Fibroblast of skin of abdomen (primary cell): Measurements from ENCODE around the gene REM2.

Source experiments
- DNase-seq: peaks from one replicate; pipeline ENCODE4 v3.0.0-alpha.2; 2013

REM2 gene

DNA sequence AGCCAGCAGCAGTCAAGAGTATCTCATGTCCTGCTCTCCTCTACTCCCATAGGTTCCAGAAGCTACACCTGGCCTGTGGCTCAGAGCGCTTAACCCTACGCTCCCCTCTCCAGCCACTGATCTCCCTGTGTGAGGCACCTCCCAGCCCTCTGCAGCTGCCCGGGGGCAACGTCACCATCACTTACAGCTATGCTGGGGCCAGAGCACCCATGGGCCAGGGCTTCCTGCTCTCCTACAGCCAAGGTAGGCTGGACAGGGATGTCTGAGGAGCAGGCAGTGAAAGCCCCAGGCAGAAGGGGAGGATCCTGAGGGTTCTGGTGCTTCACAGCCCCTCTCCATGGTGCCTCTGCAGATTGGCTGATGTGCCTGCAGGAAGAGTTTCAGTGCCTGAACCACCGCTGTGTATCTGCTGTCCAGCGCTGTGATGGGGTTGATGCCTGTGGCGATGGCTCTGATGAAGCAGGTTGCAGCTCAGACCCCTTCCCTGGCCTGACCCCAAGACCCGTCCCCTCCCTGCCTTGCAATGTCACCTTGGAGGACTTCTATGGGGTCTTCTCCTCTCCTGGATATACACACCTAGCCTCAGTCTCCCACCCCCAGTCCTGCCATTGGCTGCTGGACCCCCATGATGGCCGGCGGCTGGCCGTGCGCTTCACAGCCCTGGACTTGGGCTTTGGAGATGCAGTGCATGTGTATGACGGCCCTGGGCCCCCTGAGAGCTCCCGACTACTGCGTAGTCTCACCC lies 7.8 kb upstream of the REM2 start:
- DNase-seq: no peak

DNA sequence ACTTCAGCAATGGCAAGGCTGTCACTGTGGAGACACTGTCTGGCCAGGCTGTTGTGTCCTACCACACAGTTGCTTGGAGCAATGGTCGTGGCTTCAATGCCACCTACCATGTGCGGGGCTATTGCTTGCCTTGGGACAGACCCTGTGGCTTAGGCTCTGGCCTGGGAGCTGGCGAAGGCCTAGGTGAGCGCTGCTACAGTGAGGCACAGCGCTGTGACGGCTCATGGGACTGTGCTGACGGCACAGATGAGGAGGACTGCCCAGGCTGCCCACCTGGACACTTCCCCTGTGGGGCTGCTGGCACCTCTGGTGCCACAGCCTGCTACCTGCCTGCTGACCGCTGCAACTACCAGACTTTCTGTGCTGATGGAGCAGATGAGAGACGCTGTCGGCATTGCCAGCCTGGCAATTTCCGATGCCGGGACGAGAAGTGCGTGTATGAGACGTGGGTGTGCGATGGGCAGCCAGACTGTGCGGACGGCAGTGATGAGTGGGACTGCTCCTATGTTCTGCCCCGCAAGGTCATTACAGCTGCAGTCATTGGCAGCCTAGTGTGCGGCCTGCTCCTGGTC lies 7.2 kb upstream of the REM2 start:
- no peak for DNase-seq

DNA sequence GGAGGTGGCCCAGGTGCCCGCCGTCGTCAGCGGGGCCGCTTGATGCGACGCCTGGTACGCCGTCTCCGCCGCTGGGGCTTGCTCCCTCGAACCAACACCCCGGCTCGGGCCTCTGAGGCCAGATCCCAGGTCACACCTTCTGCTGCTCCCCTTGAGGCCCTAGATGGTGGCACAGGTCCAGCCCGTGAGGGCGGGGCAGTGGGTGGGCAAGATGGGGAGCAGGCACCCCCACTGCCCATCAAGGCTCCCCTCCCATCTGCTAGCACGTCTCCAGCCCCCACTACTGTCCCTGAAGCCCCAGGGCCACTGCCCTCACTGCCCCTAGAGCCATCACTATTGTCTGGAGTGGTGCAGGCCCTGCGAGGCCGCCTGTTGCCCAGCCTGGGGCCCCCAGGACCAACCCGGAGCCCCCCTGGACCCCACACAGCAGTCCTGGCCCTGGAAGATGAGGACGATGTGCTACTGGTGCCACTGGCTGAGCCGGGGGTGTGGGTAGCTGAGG lies 6.0 kb upstream of the REM2 start:
- DNase-seq: no peak

DNA sequence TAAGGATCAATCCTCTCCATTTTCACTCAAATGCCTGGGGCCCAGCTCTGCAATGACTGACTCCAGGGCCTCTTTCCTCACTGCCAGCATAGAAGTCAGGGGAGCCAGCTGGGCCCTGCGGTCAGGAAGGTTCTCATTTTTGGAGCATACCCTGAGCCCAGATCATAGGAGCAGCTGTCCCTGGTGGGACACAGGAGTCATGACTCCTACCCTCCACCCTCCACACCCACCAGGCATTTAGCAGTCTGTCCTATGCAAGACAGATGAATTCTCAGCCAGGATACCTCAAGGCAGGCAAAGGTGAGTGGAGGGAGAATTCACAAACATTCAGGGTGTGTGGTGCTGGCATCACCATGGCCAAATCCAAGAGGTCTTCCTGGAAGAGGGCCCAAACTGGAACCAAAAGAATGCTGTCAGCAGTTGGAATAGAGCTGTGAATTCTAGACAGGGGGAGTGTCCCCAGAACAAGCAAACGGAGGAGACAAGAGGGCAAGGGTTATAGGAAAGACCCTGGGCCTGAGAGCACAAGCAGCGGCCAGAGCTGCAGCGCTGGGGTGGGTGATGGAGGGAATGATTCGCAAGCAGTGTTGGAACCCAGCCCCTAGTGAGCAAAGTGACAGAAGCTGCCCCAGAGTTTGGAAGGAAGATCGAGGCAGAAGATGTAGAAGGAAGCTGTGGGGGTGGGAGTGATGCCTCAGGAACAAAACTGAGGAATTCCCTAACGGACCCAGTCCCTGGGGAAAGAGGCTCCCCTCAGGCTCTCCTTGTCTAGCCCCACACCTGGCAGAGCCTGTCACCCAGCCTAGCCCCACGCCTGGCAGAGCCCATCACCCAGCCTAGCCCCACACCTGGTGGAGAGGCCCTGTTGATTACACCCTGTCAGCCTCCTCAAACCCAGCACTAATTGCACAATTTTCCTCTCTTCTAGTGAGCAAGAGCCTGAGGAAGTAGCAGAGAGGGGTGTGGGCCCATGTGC lies 4.5 kb upstream of the REM2 start:
- DNase-seq: no peak

DNA sequence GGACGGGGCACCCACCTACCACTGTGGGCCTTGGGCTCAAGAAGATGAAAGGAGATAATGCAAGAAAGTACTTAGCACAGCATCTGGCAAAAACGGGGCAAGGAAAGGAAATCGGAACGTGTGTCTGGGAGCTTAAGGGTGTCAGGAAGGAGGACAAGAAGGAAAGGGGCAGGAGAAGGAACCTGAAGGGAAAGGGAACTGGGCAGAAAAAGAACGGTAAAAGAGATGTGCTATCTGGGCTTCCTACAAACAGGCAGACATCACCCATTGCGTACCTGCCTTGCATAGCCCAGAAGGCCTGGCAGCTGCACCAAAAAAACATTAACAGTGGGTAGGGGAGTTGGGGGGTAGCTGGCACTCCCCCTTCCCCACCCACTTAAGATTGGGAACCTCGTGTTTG lies 958 bp upstream of the REM2 start:
- DNase-seq: no peak

DNA sequence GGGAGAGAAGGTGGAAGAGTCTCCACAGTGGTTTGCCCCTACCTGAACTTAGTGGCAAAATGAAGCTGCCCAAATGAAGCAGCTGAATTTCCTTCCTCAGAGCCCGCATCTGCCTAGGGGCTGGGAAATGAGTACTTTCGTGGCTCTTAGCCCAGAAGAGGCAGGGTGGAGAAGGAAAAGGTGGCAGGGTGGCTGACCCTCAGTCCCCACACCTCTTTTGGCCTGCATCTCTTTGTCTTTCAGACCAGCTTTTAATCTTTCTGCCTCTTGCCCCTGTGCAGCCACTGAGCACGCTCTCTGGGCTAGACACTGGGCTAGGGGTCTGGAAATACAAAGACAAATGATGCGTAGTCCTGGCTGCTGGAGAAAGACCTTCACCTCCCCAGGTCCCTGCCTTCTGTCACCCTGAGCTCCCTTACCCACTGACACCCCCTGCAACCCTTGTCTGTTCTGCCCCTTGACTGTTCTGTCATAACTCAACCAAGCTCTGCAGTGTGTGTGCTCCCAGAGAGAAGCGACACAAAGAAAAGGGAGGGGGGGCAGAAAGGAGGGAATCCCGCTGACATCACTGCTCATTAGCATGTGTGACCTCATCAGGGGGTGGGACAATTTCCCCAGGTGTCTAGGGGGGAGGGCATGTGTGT lies 371 bp upstream of the REM2 start:
- DNase-seq: peak; percentile 20

DNA sequence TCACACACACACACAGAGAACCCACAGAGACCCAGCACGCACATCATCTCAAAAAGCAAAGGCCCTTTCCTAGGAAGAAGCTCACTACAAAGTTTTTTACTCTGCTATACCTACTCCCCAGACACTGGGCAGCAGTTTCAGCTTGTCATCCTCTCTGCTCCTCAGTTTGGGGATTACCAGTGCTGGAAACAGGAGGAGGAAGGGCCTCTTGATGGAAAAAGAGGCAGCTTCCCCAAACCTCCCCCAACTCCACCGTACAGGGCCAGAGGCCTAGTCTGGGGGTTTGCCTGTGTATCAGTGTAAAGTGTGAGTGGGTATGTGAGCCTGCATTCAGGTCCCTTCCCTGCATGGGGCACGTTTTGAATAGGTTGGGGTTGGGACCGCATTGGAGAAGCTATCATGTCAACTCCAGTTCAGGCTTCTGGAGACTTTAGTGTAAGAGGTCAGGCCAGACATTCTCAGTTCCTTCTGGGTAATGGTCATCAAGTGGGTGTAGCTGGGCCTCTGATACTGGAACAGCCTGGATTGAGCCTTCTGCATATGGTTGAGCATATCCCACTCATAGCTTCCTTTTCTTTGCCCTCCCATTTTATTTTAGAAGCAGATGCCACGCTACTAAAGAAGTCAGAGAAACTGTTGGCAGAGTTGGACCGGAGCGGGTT lies 1.2 kb downstream of the REM2 start:
- no peak for DNase-seq

DNA sequence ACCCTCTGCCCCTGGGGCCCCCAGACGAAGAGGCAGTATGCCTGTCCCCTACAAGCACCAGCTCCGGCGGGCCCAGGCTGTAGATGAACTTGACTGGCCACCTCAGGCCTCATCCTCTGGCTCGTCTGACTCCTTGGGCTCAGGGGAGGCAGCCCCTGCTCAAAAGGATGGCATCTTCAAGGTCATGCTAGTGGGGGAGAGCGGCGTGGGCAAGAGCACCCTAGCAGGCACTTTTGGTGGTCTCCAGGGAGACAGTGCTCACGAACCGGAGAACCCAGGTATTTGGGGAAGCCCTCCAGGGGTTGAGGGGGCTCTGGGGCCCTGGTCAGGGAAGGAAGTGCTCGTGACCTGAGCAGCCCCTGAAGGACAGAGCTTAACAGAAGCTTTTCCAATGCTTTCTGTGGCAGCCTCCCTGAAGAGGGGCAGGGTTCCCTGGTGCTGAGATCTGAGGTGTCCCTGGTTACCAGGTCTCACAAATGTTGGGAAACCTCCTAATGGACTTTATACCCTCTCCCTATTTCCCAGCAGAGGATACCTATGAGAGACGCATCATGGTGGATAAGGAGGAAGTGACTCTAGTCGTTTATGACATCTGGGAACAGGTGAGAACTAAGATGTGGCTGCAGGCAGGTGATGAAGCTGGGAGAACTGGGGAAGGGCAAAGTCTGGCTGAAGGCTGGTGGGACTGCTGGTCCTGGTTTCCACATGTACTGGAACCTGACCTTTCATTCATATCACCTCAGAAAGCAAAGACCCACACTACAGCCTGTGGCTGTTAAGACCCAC lies 1.9 kb downstream of the REM2 start:
- no peak for DNase-seq

DNA sequence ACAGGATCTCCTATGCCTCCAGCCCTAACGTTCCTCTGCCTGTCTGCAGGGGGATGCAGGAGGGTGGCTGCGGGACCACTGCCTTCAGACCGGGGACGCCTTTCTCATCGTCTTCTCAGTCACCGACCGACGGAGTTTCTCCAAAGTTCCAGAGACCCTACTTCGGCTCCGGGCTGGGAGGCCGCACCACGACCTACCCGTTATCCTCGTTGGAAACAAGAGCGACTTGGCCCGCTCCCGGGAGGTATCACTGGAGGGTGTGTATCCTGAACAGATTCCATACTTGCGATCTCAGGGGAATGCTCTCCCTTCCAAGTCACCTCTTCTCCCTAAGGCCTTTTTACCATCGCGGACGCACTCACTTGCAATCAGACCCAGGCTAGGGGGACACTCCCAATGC lies 3.0 kb downstream of the REM2 start:
- DNase-seq: no peak

DNA sequence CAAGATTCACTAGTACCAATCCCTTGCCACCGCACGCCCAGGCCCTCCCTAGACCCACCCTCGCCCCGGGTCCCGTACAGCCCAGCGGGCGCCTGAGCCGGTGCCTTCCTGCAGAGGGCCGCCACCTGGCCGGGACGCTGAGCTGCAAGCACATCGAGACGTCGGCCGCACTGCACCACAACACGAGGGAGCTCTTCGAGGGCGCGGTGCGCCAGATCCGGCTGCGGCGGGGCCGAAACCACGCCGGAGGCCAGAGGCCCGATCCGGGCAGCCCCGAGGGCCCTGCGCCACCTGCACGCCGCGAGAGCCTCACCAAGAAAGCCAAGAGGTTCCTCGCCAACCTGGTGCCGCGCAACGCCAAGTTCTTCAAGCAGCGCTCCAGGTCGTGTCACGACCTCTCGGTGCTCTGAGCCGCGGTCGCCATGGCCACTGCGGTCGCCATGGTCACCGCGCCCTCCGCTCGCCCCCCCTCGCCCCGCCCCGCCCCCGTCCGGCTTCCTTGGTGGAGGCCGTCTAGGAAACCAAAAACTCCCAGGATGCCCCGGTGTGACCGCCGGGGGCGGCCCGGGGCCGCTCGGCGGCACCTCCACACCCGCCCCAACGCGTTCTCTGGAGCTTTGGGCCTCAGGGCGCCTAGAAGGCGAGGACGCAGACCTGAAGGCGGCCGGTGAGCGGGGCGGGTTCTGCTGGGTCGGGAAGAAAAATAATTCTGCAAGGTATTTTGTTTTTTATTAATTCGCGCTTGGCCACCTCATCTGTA lies 3.7 kb downstream of the REM2 start:
- DNase-seq: peak; percentile 47

DNA sequence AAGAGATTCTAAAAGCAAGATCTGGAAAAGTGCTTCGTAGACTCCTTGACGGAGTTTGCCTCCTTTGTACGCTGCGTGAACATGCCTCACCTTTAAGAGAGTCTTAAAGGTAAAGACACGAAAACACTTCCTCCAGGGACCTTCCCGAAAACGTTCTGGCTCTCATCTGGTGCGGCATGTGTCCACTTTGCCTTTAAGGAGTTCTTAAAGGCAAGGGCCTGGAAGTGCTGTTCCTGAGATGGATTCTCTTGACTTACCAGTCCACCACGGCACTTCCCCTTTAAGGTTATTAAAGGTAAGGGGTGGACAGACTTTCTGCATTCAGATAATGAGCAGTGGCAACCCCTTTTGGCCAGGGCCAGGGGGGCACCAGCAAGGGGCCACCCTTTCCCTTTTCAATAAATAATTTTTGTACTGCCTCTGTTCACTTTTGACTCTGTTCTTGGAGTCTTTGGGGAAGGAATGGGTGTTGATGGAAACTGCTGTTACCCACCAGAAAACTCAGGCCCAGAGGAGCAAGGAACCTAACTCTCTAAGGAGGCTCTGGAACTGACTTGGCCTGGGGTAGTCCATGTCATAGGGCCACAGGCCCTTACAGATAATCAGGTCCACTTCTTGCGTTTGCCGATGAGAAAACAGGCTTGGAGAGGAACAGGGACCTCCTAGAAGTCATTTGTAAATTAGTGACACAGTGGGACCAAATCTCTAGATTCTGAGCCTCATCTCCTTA lies 4.4 kb downstream of the REM2 start:
- DNase-seq: peak; percentile 70

DNA sequence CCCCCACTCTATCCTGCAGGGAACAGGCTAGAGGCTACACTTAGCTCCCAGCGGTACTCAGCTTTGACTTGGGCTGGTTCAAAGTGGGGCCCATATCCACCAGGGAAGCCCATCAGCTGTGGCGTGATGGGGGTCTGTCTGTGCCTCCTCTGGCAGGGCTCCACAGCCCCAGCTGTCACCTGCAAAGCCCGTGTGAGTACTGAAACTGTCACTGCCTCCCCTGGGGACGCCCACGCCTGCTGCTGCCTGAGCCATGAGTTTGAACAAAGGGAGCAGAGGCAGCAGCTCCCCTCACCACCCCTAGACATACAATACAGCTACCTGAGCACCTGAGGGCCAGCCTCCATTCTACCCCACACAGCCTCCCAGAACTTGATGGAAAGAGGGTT lies 5.0 kb downstream of the REM2 start:
- no peak for DNase-seq

DNA sequence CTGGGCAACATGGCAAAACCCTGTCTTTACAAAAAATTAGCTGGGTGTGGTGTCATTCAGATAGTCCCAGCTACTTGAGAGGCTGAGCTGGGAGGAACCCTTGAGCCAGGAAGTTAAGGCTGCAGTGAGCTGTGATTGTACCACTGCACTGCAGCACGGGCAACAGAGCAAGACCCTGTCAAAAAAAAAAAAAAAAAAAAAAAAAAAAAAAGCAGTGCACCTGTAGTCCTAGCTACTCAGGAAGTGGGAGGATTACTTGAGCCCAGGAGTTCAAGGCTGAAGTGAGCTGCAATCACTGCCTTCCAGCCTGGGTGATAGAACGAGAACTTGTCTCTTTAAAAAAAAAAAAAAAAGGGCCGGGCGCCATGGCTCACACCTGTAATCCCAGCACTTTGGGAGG lies 5.6 kb downstream of the REM2 start:
- no peak for DNase-seq

DNA sequence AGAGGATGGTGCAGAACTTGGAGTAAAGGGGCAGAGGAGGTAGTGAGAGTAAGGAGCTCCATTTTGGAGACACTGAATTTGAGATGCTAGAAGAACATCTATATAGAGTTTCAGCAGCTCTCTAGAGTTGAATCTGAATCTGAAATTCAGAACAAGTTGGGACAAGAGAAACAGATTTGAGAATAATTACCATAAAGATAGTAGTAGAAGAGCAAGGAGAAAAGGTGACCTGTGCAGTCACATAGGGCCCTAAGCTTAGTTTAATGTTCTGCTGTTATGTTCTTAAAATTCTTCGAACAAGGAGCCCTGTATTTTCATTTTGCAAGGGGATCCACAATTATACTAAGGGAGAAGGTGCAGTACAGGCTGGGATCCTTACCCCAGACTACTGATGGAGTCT lies 7.4 kb downstream of the REM2 start:
- DNase-seq: no peak

DNA sequence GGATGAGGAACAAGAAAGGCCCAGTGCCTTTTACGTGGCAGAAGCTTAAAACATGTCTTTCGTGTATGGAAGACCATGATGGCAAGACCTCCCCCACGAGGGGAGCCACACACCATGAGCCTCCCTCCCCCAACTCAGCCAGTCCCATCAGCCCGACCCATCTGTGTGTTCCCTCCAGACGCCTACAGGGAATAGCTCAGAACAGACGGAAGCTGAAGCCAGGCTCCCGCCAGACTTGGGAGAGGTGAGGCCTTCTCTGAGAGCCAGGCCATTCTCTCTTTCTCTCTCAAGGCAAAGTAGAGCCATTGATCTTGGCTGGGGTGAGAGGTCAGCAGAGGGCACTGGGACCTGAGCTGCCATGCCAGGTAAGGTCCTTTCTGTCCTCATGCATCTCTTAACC lies 9.5 kb downstream of the REM2 start:
- DNase-seq: no peak

DNA sequence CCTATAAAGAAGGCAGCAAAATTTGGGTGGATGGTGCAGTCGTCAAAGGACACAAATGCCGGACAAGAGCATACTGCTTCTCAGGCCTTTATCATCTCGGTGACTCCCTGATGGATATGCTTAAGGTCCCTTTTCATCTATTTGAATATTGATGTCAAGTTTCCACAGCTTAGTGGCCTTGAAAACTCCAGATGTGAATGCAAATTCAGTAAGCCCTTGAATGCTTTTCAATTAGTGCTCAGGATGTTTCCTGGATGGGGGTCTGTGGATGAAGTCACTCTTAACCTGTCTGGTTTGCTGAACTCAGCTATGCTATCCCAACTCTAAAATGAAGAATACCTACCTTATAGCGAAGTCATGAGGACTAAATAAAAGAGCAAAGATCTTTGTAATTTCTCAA lies 10.7 kb downstream of the REM2 start:
- no peak for DNase-seq

DNA sequence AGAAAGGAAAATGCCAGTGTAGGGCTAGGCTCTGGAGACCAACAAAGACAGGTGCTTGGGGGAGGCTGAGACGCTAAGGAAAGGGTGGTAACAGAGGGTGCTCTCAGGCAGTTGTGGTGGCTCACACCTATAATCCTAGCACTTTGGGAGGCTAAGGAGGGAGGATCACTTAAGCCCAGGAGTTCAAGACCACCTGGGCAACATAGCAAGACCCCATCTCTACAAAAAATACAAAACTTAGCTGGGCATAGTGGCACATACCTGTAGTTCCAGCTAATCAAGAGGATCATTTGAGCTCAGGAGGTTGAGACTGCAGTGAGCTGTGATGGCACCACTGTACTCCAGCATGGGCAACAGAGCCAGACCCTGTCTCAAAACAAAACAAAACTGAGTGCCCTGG lies 12.4 kb downstream of the REM2 start:
- no peak for DNase-seq

DNA sequence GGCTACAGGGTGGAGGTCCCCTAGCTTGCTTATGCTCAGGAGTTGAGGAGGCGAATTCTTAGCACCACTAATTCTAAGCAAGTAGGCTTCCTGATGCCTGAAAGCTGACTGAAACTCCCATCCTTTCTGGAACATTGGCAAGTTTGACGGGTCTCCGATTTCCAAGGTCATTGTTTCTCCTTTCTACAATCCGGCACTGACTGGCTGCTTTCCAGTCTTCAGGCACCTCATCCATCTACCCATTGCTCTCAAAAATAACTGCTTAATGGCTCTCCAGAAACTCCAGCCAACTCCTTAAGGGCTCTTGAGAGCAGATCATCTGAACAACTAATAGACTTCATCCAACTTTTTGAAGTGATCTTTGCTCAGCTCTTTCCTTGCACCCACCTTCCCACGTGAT lies 13.3 kb downstream of the REM2 start:
- no peak for DNase-seq

DNA sequence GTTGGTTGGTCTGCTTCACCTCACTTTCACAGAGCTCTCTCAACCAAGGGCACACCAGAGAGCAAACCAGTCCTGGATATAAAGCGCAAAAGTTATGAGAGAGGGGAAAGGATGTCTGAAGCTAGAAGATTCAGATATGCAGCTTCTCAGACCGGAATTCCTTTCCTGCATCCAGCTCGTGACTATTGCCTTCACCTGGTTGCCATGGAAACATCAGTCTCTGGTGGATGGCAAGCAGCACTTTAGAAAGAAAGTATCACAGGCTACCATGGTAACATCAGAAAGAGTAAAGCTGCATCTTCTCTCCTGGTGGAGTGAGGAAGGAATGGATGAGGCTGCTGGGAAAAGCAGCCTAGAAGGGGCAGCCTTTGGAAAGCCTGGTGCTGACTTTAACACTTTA lies 13.7 kb downstream of the REM2 start:
- no peak for DNase-seq

DNA sequence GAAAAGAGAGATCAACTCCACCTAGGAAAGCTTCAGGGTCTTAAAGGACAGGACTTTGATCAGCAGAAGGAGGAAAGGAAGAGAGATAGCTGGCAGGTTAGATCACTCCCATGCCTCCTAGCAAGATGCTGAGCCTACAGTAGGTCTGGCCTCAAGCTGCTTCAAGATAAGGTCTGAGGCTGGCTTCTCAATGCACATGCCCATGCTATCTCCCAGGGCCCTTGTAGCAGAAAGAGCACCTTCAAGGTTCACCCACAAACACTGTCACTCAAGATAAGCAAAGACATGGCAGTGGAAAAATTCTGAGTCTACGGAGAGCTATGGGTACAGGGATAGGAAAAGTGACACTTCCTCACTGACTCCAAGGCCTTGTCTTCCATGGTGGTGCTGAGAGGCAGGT lies 14.3 kb downstream of the REM2 start:
- DNase-seq: no peak
